Stimulated activated CD4-positive, alpha-beta T cell treated with anti-CD3 and anti-CD28 coated beads, Interleukin-12 subunit alpha, Interleukin-12 subunit beta, amount 100 ng/mL, for 48 hours (primary cell): ENCODE results near the gene CLIC3.

Experiments used
- DNase-seq, 3 donors: peaks; one replicate each; pipeline ENCODE4 v3.0.0-alpha.2; 2020; ENCODE audit warnings: low read depth in 2 of 3, low spot score in 1 of 3

CLIC3 gene

GRCh38 chr9:136982232-136983051, 13.9 kb downstream of the CLIC3 start, which contains the start of gene LCNL1:
Gene LCNL1, plus strand, starts transcription at chr9:136982993. Its CDS starts 594 bp downstream, at chr9:136983587.
- no peak for DNase-seq

GRCh38 chr9:136981588-136982231, 14.7 kb downstream of the CLIC3 start:
- DNase-seq: no peak

- no peak for DNase-seq
These were observed 15.5 kb downstream of the CLIC3 start for GRCh38 chr9:136980669-136981478.

- no peak for DNase-seq
These were observed 16.4 kb downstream of the CLIC3 start for GRCh38 chr9:136979769-136980587.

- no peak for DNase-seq
These were observed 17.4 kb downstream of the CLIC3 start for GRCh38 chr9:136978865-136979544.

GRCh38 chr9:136978073-136978864, 18.1 kb downstream of the CLIC3 start:
- peak; percentile 48 to 57 (median 53) for DNase-seq

GRCh38 chr9:136977649-136978072, 18.7 kb downstream of the CLIC3 start:
- DNase-seq: no peak

GRCh38 chr9:136977223-136977622, 19.1 kb downstream of the CLIC3 start, which contains the start of gene PTGDS:
Gene PTGDS, plus strand, starts transcription at chr9:136977504. Its CDS starts 75 bp downstream, at chr9:136977579.
- DNase-seq: no peak

GRCh38 chr9:136975644-136976043, 20.7 kb downstream of the CLIC3 start:
- peak in 1 of 3 donors; percentile 27 for DNase-seq

GRCh38 chr9:136974817-136975535, 21.4 kb downstream of the CLIC3 start:
- DNase-seq: no peak

GRCh38 chr9:136973618-136974617, 22.4 kb downstream of the CLIC3 start:
- DNase-seq: no peak

- no peak for DNase-seq
These were observed 23.6 kb downstream of the CLIC3 start for GRCh38 chr9:136972743-136973142.

- no peak for DNase-seq
These were observed 24.0 kb downstream of the CLIC3 start for GRCh38 chr9:136972335-136972734.

GRCh38 chr9:136971746-136972145, 24.6 kb downstream of the CLIC3 start:
- DNase-seq: no peak

GRCh38 chr9:136970361-136970760, 26.0 kb downstream of the CLIC3 start:
- no peak for DNase-seq

GRCh38 chr9:136969774-136970173, 26.6 kb downstream of the CLIC3 start:
- DNase-seq: no peak

GRCh38 chr9:136969150-136969549, 27.2 kb downstream of the CLIC3 start:
- no peak for DNase-seq
